A549 (cell line): ENCODE results near the gene DCUN1D5. TPM values are rescaled to one million over a fixed set of nuclear protein-coding genes. Genes with fewer than 3 reads are reported as not detected.

Experiments used
- ATAC-seq, 2 experiments: fragments of 200-7000 bp in 1 of 2; fragments of >200 bp in 1 of 2; cut with Nextera tagmentation in 1 of 2; cut with Tn5 transposase in 1 of 2; 3 replicates each; pipeline versions ENCODE4 v1.8.0 to v1.9.1; 2018 to 2020; ENCODE audit warnings: mild to moderate bottlenecking in 1 of 2, moderate library complexity in 1 of 2
- CTCF ChIA-PET: fragments of 300-600 bp; sonication (Branson Sonifier 250); formaldehyde crosslinking; extraction: SDS; loops from one replicate; lab custom pipeline; 2021; ENCODE audit warnings: antibody characterized with exemption, inconsistent platforms; lab: Yijun Ruan, JAX
- POLR2A ChIA-PET: fragments of 350-600 bp; formaldehyde crosslinking; extraction: SDS; loops from one replicate; lab custom pipeline; 2021; ENCODE audit warnings: antibody characterized with exemption, inconsistent platforms; lab: Yijun Ruan, JAX
- DNase-seq, 2 experiments: peaks; one replicate each; pipeline versions ENCODE4 v3.0.0 to v3.0.0-alpha.2; 2011 to 2016; ENCODE audit warnings: low read depth in 1 of 2, low spot score in 1 of 2
- FAIRE-seq: peaks from 2 replicates; lab custom pipeline; 2011; peaks lifted over from hg19 to GRCh38; lab: Jason Lieb, UNC
- H3K27ac ChIP-seq, 2 experiments: fragments of >200 bp; sonication (Bioruptor Twin); formaldehyde crosslinking; 3 replicates each; pipeline ENCODE4 v1.5.1; 2016 to 2017
- H3K4me1 ChIP-seq: fragments of >200 bp; sonication (Bioruptor Twin); formaldehyde crosslinking; 3 replicates; pipeline ENCODE4 v1.6.1; 2016
- H3K4me2 ChIP-seq: fragments of >200 bp; sonication (Bioruptor Twin); formaldehyde crosslinking; 3 replicates; pipeline ENCODE4 v1.6.1; 2016
- H3K4me3 ChIP-seq: fragments of >200 bp; sonication (Bioruptor Twin); formaldehyde crosslinking; 3 replicates; pipeline ENCODE4 v1.5.1; 2016
- H3K9me3 ChIP-seq: fragments of >200 bp; sonication (Bioruptor Twin); formaldehyde crosslinking; 3 replicates; pipeline ENCODE4 v1.6.1; 2016
- CEBPB ChIP-seq, 2 experiments: fragments of >200 bp in 1 of 2; sonication (Bioruptor Twin) in 1 of 2; formaldehyde crosslinking in 1 of 2; IDR thresholded peaks; 2 replicates each; pipeline ENCODE4 v1.6.1; 2012 to 2016
- CHD2 ChIP-seq: fragments of 150-350 bp; IDR thresholded peaks from 2 replicates; pipeline ENCODE4 v1.6.1; 2014; ENCODE audit warnings: low read length; ENCODE audit not compliant: partially characterized antibody
- EHF ChIP-seq: fragments of 250-450 bp; sonication (Bioruptor Pico); IDR thresholded peaks from 2 replicates; pipeline ENCODE4 v1.5.0; 2020; ENCODE audit warnings: mild to moderate bottlenecking
- FOXS1 ChIP-seq: fragments of 250-450 bp; sonication (Bioruptor Pico); IDR thresholded peaks from 2 replicates; pipeline ENCODE4 v1.5.0; 2020; ENCODE audit warnings: mild to moderate bottlenecking, moderate library complexity
- HDAC2 ChIP-seq: fragments of 200-600 bp; sonication (generic); IDR thresholded peaks from 2 replicates; pipeline ENCODE4 v1.6.1; 2016
- HOXB13 ChIP-seq: fragments of 250-450 bp; sonication (Bioruptor Pico); IDR thresholded peaks from 2 replicates; pipeline ENCODE4 v1.5.0; 2020; ENCODE audit warnings: low read depth, mild to moderate bottlenecking, moderate library complexity
- JUN ChIP-seq, 2 experiments: fragments of >200 bp; sonication (Bioruptor Twin); formaldehyde crosslinking; IDR thresholded peaks; 2 replicates in 1 of 2; 3 replicates in 1 of 2; pipeline ENCODE4 v1.6.1; 2016 to 2017
- JUNB ChIP-seq: fragments of >200 bp; sonication (Bioruptor Twin); formaldehyde crosslinking; IDR thresholded peaks from 2 replicates; pipeline ENCODE4 v1.6.1; 2016
- KDM5A ChIP-seq: fragments of 200-600 bp; sonication (generic); IDR thresholded peaks from 2 replicates; pipeline ENCODE4 v1.6.1; 2016; ENCODE audit warnings: antibody characterized with exemption, mild to moderate bottlenecking
- MAX ChIP-seq: IDR thresholded peaks from 2 replicates; pipeline ENCODE4 v1.6.1; 2012
- MYC ChIP-seq: IDR thresholded peaks from 2 replicates; pipeline ENCODE4 v1.6.1; 2012; ENCODE audit warnings: mild to moderate bottlenecking, inconsistent platforms, low read length, improper control_type of control experiment, borderline replicate concordance
- NFE2L2 ChIP-seq: fragments of 150-350 bp; conservative IDR thresholded peaks from 2 replicates; pipeline ENCODE4 v1.6.1; 2014; ENCODE audit warnings: low read length
- NPAS2 ChIP-seq: fragments of 250-450 bp; sonication (Bioruptor Pico); IDR thresholded peaks from 2 replicates; pipeline ENCODE4 v1.8.0; 2022; ENCODE audit warnings: mild to moderate bottlenecking, moderate library complexity, borderline replicate concordance
- PHF8 ChIP-seq: fragments of 200-600 bp; sonication (generic); IDR thresholded peaks from 2 replicates; pipeline ENCODE4 v1.6.1; 2016; ENCODE audit warnings: low read depth, mild to moderate bottlenecking, antibody characterized with exemption, moderate library complexity, borderline replicate concordance
- POLR2A ChIP-seq: IDR thresholded peaks from 2 replicates; pipeline ENCODE4 v1.6.1; 2012; ENCODE audit warnings: mild to moderate bottlenecking, low read length
- POLR2AphosphoS2 ChIP-seq: conservative IDR thresholded peaks from 2 replicates; pipeline ENCODE4 v1.6.1; 2012; ENCODE audit warnings: low read length, improper control_type of control experiment, inconsistent platforms
- RAD21 ChIP-seq, 2 experiments: fragments of >200 bp in 1 of 2; sonication (Bioruptor Twin) in 1 of 2; formaldehyde crosslinking in 1 of 2; IDR thresholded peaks in 1 of 2; conservative IDR thresholded peaks in 1 of 2; 2 replicates in 1 of 2; 3 replicates in 1 of 2; pipeline ENCODE4 v1.6.1; 2012 to 2018; ENCODE audit warnings: inconsistent platforms in 1 of 2
- RFX5 ChIP-seq: fragments of 450-650 bp; IDR thresholded peaks from 2 replicates; pipeline ENCODE4 v1.7.1; 2014; ENCODE audit warnings: antibody characterized with exemption, mild to moderate bottlenecking, moderate library complexity
- SMC3 ChIP-seq: fragments of >200 bp; sonication (Bioruptor Twin); formaldehyde crosslinking; IDR thresholded peaks from 3 replicates; pipeline ENCODE4 v1.6.1; 2018; ENCODE audit warnings: inconsistent platforms
- ZFP36 ChIP-seq: fragments of 450-650 bp; IDR thresholded peaks from 2 replicates; pipeline ENCODE4 v1.6.1; 2014; ENCODE audit warnings: borderline replicate concordance; ENCODE audit not compliant: partially characterized antibody
- WGBS: methylation state at CpG from one replicate; pipeline ENCODE4 v1.1.6; 2017; ENCODE audit errors: missing lambda C conversion rate; 5-methylcytosine and 5-hydroxymethylcytosine counted together
- polyA plus RNA-seq, 4 experiments: library from polyadenylated mRNA; depleted of rRNA in 3 of 4; stranded (reverse); fragments of >200 nt; fragmentation: RNase III in 1 of 4; extraction: RNeasy Plus Mini Kit Qiagen cat#74134 plus additional on column Dnase treatment in 1 of 4; gene quantifications; 2 replicates in 3 of 4; 3 replicates in 1 of 4; pipeline ENCODE4 v1.2.3, GENCODE V29; 2011 to 2017
- TF ChIP-seq, protein P1 (sequence below): IDR thresholded peaks from 2 replicates; pipeline ENCODE4 v1.6.1; 2012; ENCODE audit warnings: low read depth, borderline replicate concordance
- TF ChIP-seq, protein P2 (sequence below): fragments of >200 bp; sonication (Bioruptor Twin); formaldehyde crosslinking; IDR thresholded peaks from 3 replicates; pipeline ENCODE4 v1.5.1; 2016

The DCUN1D5 gene
- polyA plus RNA-seq, 2 of the 4 experiments (the other 2 are of a cell fraction): 48.9 to 78.0 TPM

- ATAC-seq (peak; percentile 3 to 43; a peak in 4 of 6 replicates), FAIRE-seq (no peak), DNase-seq (peak in 1 of 2 experiments; percentile 9)
- peak overlapping the region; percentile 81 for H3K4me2 ChIP-seq
- CTCF ChIA-PET: interaction anchor here (1.0 to 2.6 kb wide), 9 partner anchors 9 to 44 kb away, joined by 3 to 13 read pairs (median 4); partner anchors contain the start of gene DCUN1D5
- POLR2A ChIA-PET: interaction anchor here (0.9 to 1.6 kb wide), 3 partner anchors 10 to 492 kb away, joined by 3 to 25 read pairs (median 4); partner anchors contain the start of gene DCUN1D5
- 22% methylated on average over 26 of the region's 26 CpGs for WGBS
- H3K4me3 ChIP-seq: peak overlapping the region; percentile 60
- TF ChIP-seq POLR2AphosphoS2 (no peak), MAX (no peak), JUNB (no peak)
- H3K27ac ChIP-seq: peak overlapping the region; percentile 67 to 88
- H3K9me3 ChIP-seq: no peaks in the 10 kb centered on the region
- peaks cover 7% of the 10 kb centered on the region; the same call in 1 of the 3 replicates for H3K4me1 ChIP-seq
Observed at GRCh38 chr11:103109818-103110388, 17.9 kb upstream of the DCUN1D5 start.

DNA sequence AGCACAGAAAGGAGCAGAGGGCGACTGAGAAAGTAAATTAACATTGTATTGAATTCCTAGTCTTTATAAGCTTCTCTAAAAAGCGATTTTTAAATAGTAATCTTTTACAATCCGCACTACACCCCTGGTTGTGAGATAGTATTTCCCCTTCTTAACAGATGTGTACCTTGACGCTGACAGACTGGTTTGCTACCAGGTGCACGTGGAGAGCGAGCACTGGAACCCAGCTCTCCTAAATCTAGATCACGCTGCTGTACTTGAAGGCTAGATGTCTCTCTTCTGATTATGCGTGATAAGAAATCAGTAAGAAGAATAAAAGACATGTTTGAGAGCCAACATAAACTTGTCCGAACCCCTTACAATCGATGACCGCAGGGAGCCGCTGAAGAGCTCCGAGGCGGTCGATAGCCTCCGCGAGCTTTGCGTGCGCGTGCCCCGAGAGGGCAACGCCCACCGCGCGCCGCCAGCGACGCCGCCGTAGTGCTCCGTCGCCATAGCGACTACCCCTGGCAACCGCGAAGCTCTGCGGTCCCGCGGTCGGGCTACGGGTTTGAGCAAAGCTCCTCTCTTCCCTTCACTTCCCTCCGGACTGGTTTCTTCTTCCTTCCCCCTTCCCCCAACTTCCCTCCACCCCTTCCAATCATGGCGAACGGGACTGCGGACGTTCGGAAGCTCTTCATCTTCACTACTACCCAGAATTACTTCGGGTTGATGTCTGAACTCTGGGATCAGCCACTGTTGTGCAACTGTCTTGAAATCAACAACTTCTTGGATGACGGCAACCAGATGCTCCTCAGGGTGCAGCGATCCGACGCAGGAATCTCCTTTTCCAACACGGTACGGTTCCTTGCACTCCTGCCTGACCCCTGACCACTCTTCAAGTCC, 17.2 kb upstream of the DCUN1D5 start, which contains the start of gene DYNC2H1:
DYNC2H1 (plus strand) TSS at position 494 of the 885 bp plus-strand sequence; CDS start at position 643, 149 bp downstream.
- POLR2A ChIA-PET: interaction anchor here (0.9 to 1.6 kb wide), 3 partner anchors 9 to 493 kb away, joined by 3 to 25 read pairs (median 4); partner anchors contain the start of gene DCUN1D5
- peak within 1 kb of the TSS; percentile 67 to 88 for H3K27ac ChIP-seq
- no peaks in the 10 kb centered on the region for H3K9me3 ChIP-seq
- ATAC-seq: peak; percentile 96 to 98
- peaks cover 7% of the 10 kb centered on the region; the same call in 1 of the 3 replicates for H3K4me1 ChIP-seq
- TF ChIP-seq POLR2A (peak; percentile 15; the same call in 1 of the 2 replicates), ZFP36 (no peak), FOXS1 (CRISPR knock-in tag) (no peak), PHF8 (0 out of 2 replicates have a peak, but pooled peaks have one; percentile 13), POLR2AphosphoS2 (no peak), JUN (IDR thresholded peaks at IDR 0.05) (0 out of 5 replicates have a peak, but pooled peaks of 1 of the 2 experiments have one; percentile 34), CEBPB (IDR thresholded peaks at IDR 0.05) (peak; percentile 71 to 86), MAX (peak; percentile 64; the same call in 1 of the 2 replicates), RAD21 (conservative IDR thresholded peaks at IDR 0.05 in 1 of 2, IDR thresholded peaks at IDR 0.05 in 1 of 2) (peak; percentile 28 to 32; a peak in 2 of 5 replicates), CHD2 (no peak), NPAS2 (CRISPR knock-in tag) (no peak), HOXB13 (CRISPR knock-in tag) (no peak), SMC3 (0 out of 3 replicates have a peak, but pooled peaks have one; percentile 28), MYC (no peak), NFE2L2 (no peak), KDM5A (no peak), RFX5 (0 out of 2 replicates have a peak, but pooled peaks have one; percentile 68), EHF (CRISPR knock-in tag) (no peak), HDAC2 (no peak)
- TF ChIP-seq, protein P1, sequence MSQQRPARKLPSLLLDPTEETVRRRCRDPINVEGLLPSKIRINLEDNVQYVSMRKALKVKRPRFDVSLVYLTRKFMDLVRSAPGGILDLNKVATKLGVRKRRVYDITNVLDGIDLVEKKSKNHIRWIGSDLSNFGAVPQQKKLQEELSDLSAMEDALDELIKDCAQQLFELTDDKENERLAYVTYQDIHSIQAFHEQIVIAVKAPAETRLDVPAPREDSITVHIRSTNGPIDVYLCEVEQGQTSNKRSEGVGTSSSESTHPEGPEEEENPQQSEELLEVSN: no peak
- TF ChIP-seq, protein P2, sequence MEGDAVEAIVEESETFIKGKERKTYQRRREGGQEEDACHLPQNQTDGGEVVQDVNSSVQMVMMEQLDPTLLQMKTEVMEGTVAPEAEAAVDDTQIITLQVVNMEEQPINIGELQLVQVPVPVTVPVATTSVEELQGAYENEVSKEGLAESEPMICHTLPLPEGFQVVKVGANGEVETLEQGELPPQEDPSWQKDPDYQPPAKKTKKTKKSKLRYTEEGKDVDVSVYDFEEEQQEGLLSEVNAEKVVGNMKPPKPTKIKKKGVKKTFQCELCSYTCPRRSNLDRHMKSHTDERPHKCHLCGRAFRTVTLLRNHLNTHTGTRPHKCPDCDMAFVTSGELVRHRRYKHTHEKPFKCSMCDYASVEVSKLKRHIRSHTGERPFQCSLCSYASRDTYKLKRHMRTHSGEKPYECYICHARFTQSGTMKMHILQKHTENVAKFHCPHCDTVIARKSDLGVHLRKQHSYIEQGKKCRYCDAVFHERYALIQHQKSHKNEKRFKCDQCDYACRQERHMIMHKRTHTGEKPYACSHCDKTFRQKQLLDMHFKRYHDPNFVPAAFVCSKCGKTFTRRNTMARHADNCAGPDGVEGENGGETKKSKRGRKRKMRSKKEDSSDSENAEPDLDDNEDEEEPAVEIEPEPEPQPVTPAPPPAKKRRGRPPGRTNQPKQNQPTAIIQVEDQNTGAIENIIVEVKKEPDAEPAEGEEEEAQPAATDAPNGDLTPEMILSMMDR: peak; percentile 50
- peak; percentile 72 to 91 for DNase-seq
- CTCF ChIA-PET: interaction anchor here (0.7 to 2.6 kb wide), 11 partner anchors 9 to 43 kb away, joined by 3 to 13 read pairs (median 4); partner anchors contain the start of gene DCUN1D5
- WGBS: under 1% methylated on average over 53 of the region's 53 CpGs
- H3K4me3 ChIP-seq: peak within 1 kb of the TSS; percentile 60
- no peak for FAIRE-seq
- peak within 1 kb of the TSS; percentile 81 for H3K4me2 ChIP-seq
